Panc1 (cell line): ENCODE data around the gene CROCC2. TPM values are rescaled to one million over a fixed set of nuclear protein-coding genes. Genes with fewer than 3 reads are reported as not detected.

ENCODE experiments used
- ATAC-seq: fragments of 200-7000 bp; cut with Tn5 transposase; 2 replicates; pipeline ENCODE4 v1.9.1; 2020; ENCODE audit warnings: mild to moderate bottlenecking, moderate library complexity
- BruUV-seq: library from RNA; stranded (reverse); fragments of 400-500 nt; replicated peaks from 2 replicates; lab custom pipeline; 2021; lab: Mats Ljungman, UMichigan
- CTCF ChIA-PET: fragments of 300-600 bp; sonication (Branson Sonifier 250); formaldehyde crosslinking; loops from one replicate; lab custom pipeline; 2022; ENCODE audit warnings: antibody characterized with exemption; lab: Charles Lee
- POLR2A ChIA-PET: fragments of 300-600 bp; sonication (Branson Sonifier 250); formaldehyde crosslinking; loops from one replicate; lab custom pipeline; 2022; ENCODE audit warnings: antibody characterized with exemption; lab: Charles Lee
- DNase-seq: peaks from one replicate; pipeline ENCODE4 v3.0.0-alpha.2; 2010; ENCODE audit warnings: low read depth, low spot score
- H3K27ac ChIP-seq: 2 replicates; pipeline ENCODE4 v1.5.1; 2011; ENCODE audit warnings: mild to moderate bottlenecking, low read length, inconsistent platforms
- H3K27me3 ChIP-seq: fragments of 200-500 bp; sonication (Bioruptor generic); 2 replicates; pipeline ENCODE4 v1.6.0; 2014; ENCODE audit warnings: low read length, inconsistent platforms; ENCODE audit not compliant: control insufficient read depth, insufficient read depth
- H3K36me3 ChIP-seq: fragments of 200-500 bp; sonication (Bioruptor generic); 2 replicates; pipeline ENCODE4 v1.5.1; 2014; ENCODE audit warnings: inconsistent platforms, mild to moderate bottlenecking, low read length, moderate library complexity; ENCODE audit not compliant: control insufficient read depth, insufficient read depth
- H3K4me1 ChIP-seq: 2 replicates; pipeline ENCODE4 v1.5.1; 2011; ENCODE audit warnings: inconsistent platforms, mild to moderate bottlenecking, low read length, moderate library complexity; ENCODE audit not compliant: control insufficient read depth, insufficient read depth
- H3K4me3 ChIP-seq, 2 experiments: 2 replicates each; pipeline ENCODE4 v1.5.1; 2011 to 2012; ENCODE audit warnings: low read depth in 2 of 2, low read length in 2 of 2, mild to moderate bottlenecking in 2 of 2, inconsistent platforms in 1 of 2, moderate library complexity in 1 of 2
- H3K9me3 ChIP-seq: fragments of 200-500 bp; sonication (Bioruptor generic); 2 replicates; pipeline ENCODE4 v1.5.1; 2014; ENCODE audit warnings: low read depth, mild to moderate bottlenecking, inconsistent platforms, low read length, moderate library complexity; ENCODE audit not compliant: control insufficient read depth, insufficient read depth
- POLR2AphosphoS5 ChIP-seq: IDR thresholded peaks from 2 replicates; pipeline ENCODE4 v1.6.1; 2012; ENCODE audit warnings: mild to moderate bottlenecking, low read depth, low read length, moderate library complexity
- REST ChIP-seq, 2 experiments: IDR thresholded peaks; 2 replicates each; pipeline ENCODE4 v1.6.1; 2011 to 2012; ENCODE audit warnings: low read depth in 2 of 2, control low read depth in 1 of 2, low read length in 1 of 2, mild to moderate bottlenecking in 1 of 2, moderate library complexity in 1 of 2; ENCODE audit not compliant: insufficient read depth in 1 of 2
- SIN3A ChIP-seq: IDR thresholded peaks from 2 replicates; pipeline ENCODE4 v1.6.1; 2012; ENCODE audit warnings: low read depth, mild to moderate bottlenecking, low read length, moderate library complexity, borderline replicate concordance; ENCODE audit not compliant: insufficient read depth
- TCF7L2 ChIP-seq: IDR thresholded peaks from 2 replicates; pipeline ENCODE4 v1.6.1; 2011; ENCODE audit warnings: mild to moderate bottlenecking, low read depth, low read length, inconsistent platforms
- in situ Hi-C: cut with HindIII; loops from 2 replicates; pipeline ENCODE4 v1.10.0; 2016; ENCODE audit warnings: low sequenced_read_pairs, low pct_unique_long_range_greater_than_20kb
- intact Hi-C: fragments of 100-400 bp; cut with micrococcal nuclease; formaldehyde crosslinking; loops from one replicate; pipeline ENCODE4 v1.10.0; 2022; ENCODE audit not compliant: unreplicated experiment
- total RNA-seq: library from RNA; stranded (reverse); gene quantifications from one replicate; pipeline ENCODE4 v1.2.1, GENCODE V29; 2021; ENCODE audit not compliant: unreplicated experiment
- TF ChIP-seq, protein P1 (sequence below): fragments of 450-650 bp; IDR thresholded peaks from 2 replicates; pipeline ENCODE4 v1.5.1; 2017; ENCODE audit warnings: mild to moderate bottlenecking

The CROCC2 gene
- total RNA-seq, 1 experiment from 2014 or later = 0.23 TPM

DNA sequence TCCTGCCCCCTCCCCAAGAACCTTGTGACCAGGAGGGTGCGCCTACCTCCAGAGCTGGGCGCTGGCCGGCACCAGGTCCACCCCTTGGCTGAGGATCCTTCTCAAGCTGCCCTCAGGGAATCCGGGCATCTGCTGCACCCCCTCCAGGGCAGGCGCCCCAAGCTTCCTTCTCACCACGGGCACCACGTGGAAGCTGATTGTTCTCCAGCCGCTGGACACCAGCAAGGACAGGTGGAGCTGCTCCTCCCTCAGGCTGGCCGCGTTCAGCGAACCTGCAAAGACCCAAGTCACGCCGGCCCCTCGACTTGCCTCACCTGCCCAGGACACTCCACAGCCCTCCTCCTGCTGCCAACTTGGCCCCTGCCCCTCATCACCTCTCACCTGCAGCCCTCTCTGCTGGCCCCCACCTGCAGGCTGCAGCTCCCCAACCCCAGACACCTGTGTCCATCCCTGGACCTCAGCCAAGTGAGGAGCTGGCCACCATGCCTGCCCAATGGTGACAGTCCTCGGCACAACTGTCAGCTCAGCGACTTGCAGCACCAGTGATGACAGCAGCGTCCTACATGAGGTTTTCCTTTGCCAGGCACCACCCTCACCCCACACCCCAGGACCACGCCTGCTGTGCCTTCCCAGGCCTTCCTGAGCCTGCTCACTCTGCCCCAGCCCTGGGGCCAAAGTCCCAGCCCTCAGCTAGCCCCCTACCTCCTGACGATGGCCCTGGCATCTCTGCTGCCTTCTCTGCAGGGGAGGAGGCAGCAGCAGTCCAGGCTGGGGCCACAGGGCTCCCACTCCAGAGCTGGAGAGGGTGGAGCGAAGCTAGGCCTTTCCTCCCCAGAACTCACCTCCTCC, 14.4 kb upstream of the CROCC2 start:
- H3K4me3 ChIP-seq = no peak overlapping the region
- BruUV-seq = no TSS peak
- H3K27ac ChIP-seq = no peak overlapping the region
- ChIA-PET POLR2A (no interaction called here), CTCF (interaction anchor here (0.5 to 0.6 kb wide), 3 partner anchors 23 to 251 kb away, joined by 3 to 8 read pairs (median 6); no protein-coding TSS in a partner anchor)
- no peaks in the 10 kb centered on the region for H3K9me3 ChIP-seq
- DNase-seq = no peak
- no peaks in the 10 kb centered on the region for H3K27me3 ChIP-seq
- in situ Hi-C loops = no loop called here
- no peaks in the 10 kb centered on the region for H3K36me3 ChIP-seq
- no peak for TF ChIP-seq REST (IDR thresholded peaks at IDR 0.05; ENCODE audit: insufficient read depth in 1 of 2, low read depth in 2 of 2, low read length in 1 of 2)
- TF ChIP-seq, protein P1, sequence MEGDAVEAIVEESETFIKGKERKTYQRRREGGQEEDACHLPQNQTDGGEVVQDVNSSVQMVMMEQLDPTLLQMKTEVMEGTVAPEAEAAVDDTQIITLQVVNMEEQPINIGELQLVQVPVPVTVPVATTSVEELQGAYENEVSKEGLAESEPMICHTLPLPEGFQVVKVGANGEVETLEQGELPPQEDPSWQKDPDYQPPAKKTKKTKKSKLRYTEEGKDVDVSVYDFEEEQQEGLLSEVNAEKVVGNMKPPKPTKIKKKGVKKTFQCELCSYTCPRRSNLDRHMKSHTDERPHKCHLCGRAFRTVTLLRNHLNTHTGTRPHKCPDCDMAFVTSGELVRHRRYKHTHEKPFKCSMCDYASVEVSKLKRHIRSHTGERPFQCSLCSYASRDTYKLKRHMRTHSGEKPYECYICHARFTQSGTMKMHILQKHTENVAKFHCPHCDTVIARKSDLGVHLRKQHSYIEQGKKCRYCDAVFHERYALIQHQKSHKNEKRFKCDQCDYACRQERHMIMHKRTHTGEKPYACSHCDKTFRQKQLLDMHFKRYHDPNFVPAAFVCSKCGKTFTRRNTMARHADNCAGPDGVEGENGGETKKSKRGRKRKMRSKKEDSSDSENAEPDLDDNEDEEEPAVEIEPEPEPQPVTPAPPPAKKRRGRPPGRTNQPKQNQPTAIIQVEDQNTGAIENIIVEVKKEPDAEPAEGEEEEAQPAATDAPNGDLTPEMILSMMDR = no peak
- TF ChIP-seq TCF7L2 = no peak
- no peak for TF ChIP-seq POLR2AphosphoS5
- TF ChIP-seq SIN3A = no peak
- intact Hi-C loops = no loop called here
- ATAC-seq = no peak
- peaks cover 6% of the 10 kb centered on the region for H3K4me1 ChIP-seq

DNA sequence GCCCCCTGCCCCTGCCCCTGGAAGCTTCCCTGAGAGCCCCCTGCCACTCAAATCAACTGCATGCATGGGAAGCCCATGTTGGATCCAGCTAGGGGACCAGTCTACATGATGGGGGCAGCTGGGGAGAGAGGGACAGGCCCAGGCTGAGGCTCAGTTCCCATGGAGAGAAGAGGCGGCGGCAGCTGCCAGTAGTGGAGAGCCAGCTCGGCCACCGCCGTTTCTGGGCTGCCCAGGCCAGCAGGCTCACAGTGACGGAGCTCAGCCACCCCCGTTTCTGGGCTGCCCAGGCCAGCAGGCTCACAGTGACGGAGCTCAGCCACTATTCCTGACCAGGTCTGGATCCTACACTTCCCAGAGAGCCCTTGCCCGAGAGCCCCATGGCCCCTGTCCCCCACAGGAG, 13.8 kb upstream of the CROCC2 start:
- H3K4me3 ChIP-seq = no peak overlapping the region
- intact Hi-C loops = no loop called here
- DNase-seq (no peak), ATAC-seq (no peak)
- CTCF ChIA-PET = interaction anchor here (0.5 to 0.6 kb wide), 3 partner anchors 22 to 251 kb away, joined by 3 to 8 read pairs (median 6); no protein-coding TSS in a partner anchor
- TF ChIP-seq POLR2AphosphoS5 (no peak), TCF7L2 (no peak), SIN3A (no peak)
- TF ChIP-seq, protein P1 = no peak
- no peaks in the 10 kb centered on the region for H3K27me3 ChIP-seq
- POLR2A ChIA-PET = no interaction called here
- no peaks in the 10 kb centered on the region for H3K36me3 ChIP-seq
- H3K27ac ChIP-seq = no peak overlapping the region
- in situ Hi-C loops = no loop called here
- no TSS peak for BruUV-seq
- H3K4me1 ChIP-seq = peaks cover 6% of the 10 kb centered on the region
- no peaks in the 10 kb centered on the region for H3K9me3 ChIP-seq
